Measurements from ENCODE around the gene PRXL2B. TPM values are rescaled to one million over a fixed set of nuclear protein-coding genes. Genes with fewer than 3 reads are reported as not detected.

PRXL2B gene
- total RNA-seq, 1 experiment from 2014 or later, result 40.7 TPM

- DNase-seq, result no peak
- Mint-ChIP-seq H3K4me1 (peaks cover 0 to 6% of the 10 kb centered on the region in 2 experiments; a peak in 2 of 4 replicates), H3K27me3 (ENCODE audit: low read depth) (peaks cover 3% of the 10 kb centered on the region), H3K36me3 (ENCODE audit: insufficient read depth in 1 of 3, low read depth in 3 of 3) (no peaks in the 10 kb centered on the region), H3K27ac (no peak overlapping the region), H3K4me3 (no peak overlapping the region; a peak in 1 of 5 replicates), H3K9me3 (no peaks in the 10 kb centered on the region; a peak in 1 of 5 replicates)
- H3K9me3 ChIP-seq (ENCODE audit: control insufficient read depth, low read depth, low read length), result no peaks in the 10 kb centered on the region
- no peaks in the 10 kb centered on the region for H3K79me2 ChIP-seq (ENCODE audit: insufficient read depth, low read length)
- H3K4ac ChIP-seq (ENCODE audit: low read depth, low read length), result no peak overlapping the region
- H3K23me2 ChIP-seq (ENCODE audit: insufficient read length, low read depth, low read length, poor library complexity, severe bottlenecking), result no peaks in the 10 kb centered on the region
- no CpG with 5 or more reads among the region's 24 CpGs for WGBS (ENCODE audit: extremely low coverage, insufficient read length, low lambda C conversion rate)
- no peak overlapping the region for H3K56ac ChIP-seq (ENCODE audit: insufficient read length, low read depth, low read length)
- no peak overlapping the region for H2BK12ac ChIP-seq (ENCODE audit: insufficient read length, low read depth, low read length)
- H3K18ac ChIP-seq (ENCODE audit: insufficient read length, low read depth, low read length), result no peak overlapping the region
- H3K4me1 ChIP-seq (ENCODE audit: insufficient read depth, low read length), result no peaks in the 10 kb centered on the region
- no peak overlapping the region for H3K23ac ChIP-seq (ENCODE audit: insufficient read length, low read depth, low read length)
- H3T11ph ChIP-seq (ENCODE audit: low read length), result no peak overlapping the region
- H2AFZ ChIP-seq (ENCODE audit: low read length), result no peak overlapping the region
- H2BK120ac ChIP-seq (ENCODE audit: low read depth, low read length, poor library complexity, severe bottlenecking), result no peak overlapping the region
- no peak overlapping the region for H3K9ac ChIP-seq (ENCODE audit: extremely low read depth, insufficient read length, low read length)
- H4K8ac ChIP-seq (replicated peaks; ENCODE audit: insufficient read length, low read depth, low read length), result no peak overlapping the region
- no peak overlapping the region for H3K4me2 ChIP-seq (ENCODE audit: insufficient read depth, insufficient read length, low read length)
- peak; percentile 67 for TF ChIP-seq CTCF (conservative IDR thresholded peaks at IDR 0.05)
- H2AK5ac ChIP-seq (ENCODE audit: insufficient read length, low read length), result no peak overlapping the region
- no peak overlapping the region for H4K91ac ChIP-seq (ENCODE audit: insufficient read length, low read depth, low read length)
- H4K20me1 ChIP-seq (ENCODE audit: control insufficient read depth, insufficient read depth, insufficient read length), result no peaks in the 10 kb centered on the region
- H2BK5ac ChIP-seq (ENCODE audit: insufficient read length, low read length), result no peak overlapping the region
- H3K79me1 ChIP-seq (ENCODE audit: insufficient read depth, low read depth, low read length, poor library complexity, severe bottlenecking), result no peaks in the 10 kb centered on the region
- H3K27me3 ChIP-seq (ENCODE audit: insufficient read depth, low read length), result no peaks in the 10 kb centered on the region
- H4K5ac ChIP-seq (ENCODE audit: insufficient read length, low read depth, low read length), result no peak overlapping the region
- no peak overlapping the region for H2BK20ac ChIP-seq (ENCODE audit: low read depth, low read length, poor library complexity, severe bottlenecking)
- H2BK15ac ChIP-seq (ENCODE audit: low read depth, low read length), result no peak overlapping the region
- no peak overlapping the region for H3K27ac ChIP-seq (ENCODE audit: insufficient read length, low read depth, low read length)
- H3K14ac ChIP-seq (ENCODE audit: insufficient read depth, low read length), result no peak overlapping the region
These were observed 24.4 kb upstream of the PRXL2B start for GRCh38 chr1:2561898-2562895.
